K562 (cell line): ENCODE measurements around the gene HSPA8. TPM values are rescaled to one million over a fixed set of nuclear protein-coding genes. Genes with fewer than 3 reads are reported as not detected.
A peak's percentile ranks its signal among the peaks of the same experiment; 100 is the strongest.

Experiments
- ARID1B ChIP-seq: fragments of 450-650 bp; IDR thresholded peaks from 2 replicates; pipeline ENCODE4 v1.6.1; 2016; ENCODE audit warnings: antibody characterized with exemption, mild to moderate bottlenecking, inconsistent platforms
- BMI1 ChIP-seq: fragments of 150-350 bp; IDR thresholded peaks from 2 replicates; pipeline ENCODE4 v1.6.1; 2014; ENCODE audit warnings: low read length
- DMBX1 ChIP-seq: fragments of 250-450 bp; sonication (Bioruptor Pico); IDR thresholded peaks from 2 replicates; pipeline ENCODE4 v1.8.0; 2022; ENCODE audit warnings: inconsistent platforms, mild to moderate bottlenecking, moderate library complexity, borderline replicate concordance
- ETV1 ChIP-seq: fragments of 450-650 bp; conservative IDR thresholded peaks from 2 replicates; pipeline ENCODE4 v1.6.1; 2016; ENCODE audit warnings: missing genetic modification characterization, control low read depth, low read depth, missing compliant biosample characterization
- FOXK2 ChIP-seq, 2 experiments: fragments of 450-650 bp; IDR thresholded peaks in 1 of 2; conservative IDR thresholded peaks in 1 of 2; 2 replicates each; pipeline ENCODE4 v1.6.1; 2016; ENCODE audit warnings: low read depth in 2 of 2, mild to moderate bottlenecking in 1 of 2
- HDAC2 ChIP-seq: fragments of 450-650 bp; IDR thresholded peaks from 2 replicates; pipeline ENCODE4 v1.6.1; 2016; ENCODE audit warnings: mild to moderate bottlenecking
- MEF2A ChIP-seq: IDR thresholded peaks from 2 replicates; pipeline ENCODE4 v1.6.1; 2011; ENCODE audit warnings: low read depth, mild to moderate bottlenecking, low read length, moderate library complexity; ENCODE audit not compliant: control insufficient read depth
- NFATC3 ChIP-seq: fragments of 450-650 bp; IDR thresholded peaks from 2 replicates; pipeline ENCODE4 v1.6.1; 2017; ENCODE audit warnings: mild to moderate bottlenecking
- PCBP1 ChIP-seq: fragments of 200-400 bp; formaldehyde crosslinking; IDR thresholded peaks from 2 replicates; pipeline ENCODE4 v1.6.1; 2018; ENCODE audit warnings: mild to moderate bottlenecking, low read depth, low read length; ENCODE audit not compliant: poor library complexity, severe bottlenecking
- PTRF ChIP-seq: fragments of 450-650 bp; IDR thresholded peaks from 2 replicates; pipeline ENCODE4 v1.6.1; 2016; ENCODE audit warnings: mild to moderate bottlenecking, missing genetic modification characterization, missing compliant biosample characterization
- RCOR1 ChIP-seq, 2 experiments: IDR thresholded peaks; 2 replicates each; pipeline ENCODE4 v1.6.1; 2012; ENCODE audit warnings: low read depth in 2 of 2, low read length in 2 of 2, borderline replicate concordance in 1 of 2, improper control_type of control experiment in 1 of 2
- SNRNP70 ChIP-seq: fragments of 200-400 bp; formaldehyde crosslinking; optimal IDR thresholded peaks from 2 replicates; pipeline ENCODE3; 2017; ENCODE audit warnings: low read depth, low read length
- ZC3H8 ChIP-seq: fragments of 450-650 bp; IDR thresholded peaks from 2 replicates; pipeline ENCODE4 v1.6.1; 2017
- ZFP36 ChIP-seq: fragments of 150-350 bp; IDR thresholded peaks from 2 replicates; pipeline ENCODE4 v1.6.1; 2018; ENCODE audit warnings: low read length, low read depth; ENCODE audit not compliant: partially characterized antibody
- ZNF140 ChIP-seq: fragments of 250-450 bp; sonication (Bioruptor Pico); IDR thresholded peaks from 2 replicates; pipeline ENCODE4 v1.8.0; 2021; ENCODE audit warnings: moderate library complexity, mild to moderate bottlenecking, inconsistent platforms
- ZNF143 ChIP-seq: sonication (generic); formaldehyde crosslinking; IDR thresholded peaks from 2 replicates; pipeline ENCODE4 v1.9.0; 2022; ENCODE audit warnings: mild to moderate bottlenecking, missing genetic modification reagents
- ZNF431 ChIP-seq: sonication (generic); formaldehyde crosslinking; IDR thresholded peaks from 2 replicates; pipeline ENCODE4 v1.8.0; 2022; ENCODE audit warnings: mild to moderate bottlenecking, missing genetic modification reagents
- ZNF586 ChIP-seq: fragments of 450-650 bp; formaldehyde crosslinking; conservative IDR thresholded peaks from 2 replicates; pipeline ENCODE4 v1.4.0; 2020; ENCODE audit warnings: mild to moderate bottlenecking, moderate library complexity
- polyA plus RNA-seq, 8 experiments: library from polyadenylated mRNA; depleted of rRNA in 4 of 8; stranded (reverse) in 5 of 8; unstranded in 3 of 8; fragments of >200 nt; fragmentation: Nextera tagmentation in 2 of 8; fragmentation: Illumina TruSeq in 1 of 8; extraction: Ambion mirVana in 2 of 8; extraction: Trizol in 1 of 8; gene quantifications; 2 replicates each; pipeline versions ENCODE4 v1.2.1 to v1.2.3, GENCODE V29; 2011 to 2014; ENCODE audit warnings: inconsistent platforms in 1 of 8, missing spikeins in 1 of 8
- total RNA-seq, 7 experiments: library from RNA; depleted of rRNA in 6 of 7; stranded (reverse); fragments of >200 nt in 6 of 7; fragmentation: Illumina TruSeq in 2 of 7; extraction: Trizol in 2 of 7; gene quantifications; 2 replicates each; pipeline versions ENCODE4 v1.2.1 to v1.2.3, GENCODE V29; 2011 to 2021; ENCODE audit warnings: low replicate concordance in 1 of 7
- TF ChIP-seq, protein P1 (sequence below): IDR thresholded peaks from 2 replicates; pipeline ENCODE4 v1.6.1; 2016; ENCODE audit warnings: missing genetic modification characterization, missing compliant biosample characterization
- TF ChIP-seq, protein P2 (sequence below): sonication (generic); formaldehyde crosslinking; IDR thresholded peaks from 2 replicates; pipeline ENCODE4 v1.8.0; 2022; ENCODE audit warnings: mild to moderate bottlenecking, low read depth, missing genetic modification reagents
- TF ChIP-seq, protein P3 (sequence below): fragments of 450-650 bp; formaldehyde crosslinking; IDR thresholded peaks from 2 replicates; pipeline ENCODE4 v1.4.0; 2020; ENCODE audit warnings: mild to moderate bottlenecking, moderate library complexity
- TF ChIP-seq, protein P4 (sequence below): IDR thresholded peaks from 2 replicates; pipeline ENCODE4 v1.6.1; 2012; ENCODE audit warnings: low read depth, low read length, improper control_type of control experiment, borderline replicate concordance
- TF ChIP-seq, protein P5 (sequence below): IDR thresholded peaks from 3 replicates; pipeline ENCODE4 v1.6.1; 2011; ENCODE audit warnings: borderline replicate concordance, mild to moderate bottlenecking; ENCODE audit not compliant: insufficient read length, insufficient read depth

Gene HSPA8
- total and polyA plus RNA-seq, 9 of the 15 experiments (the other 6 are each of a cell fraction or from before 2014, with no cell fraction given) = 1,250 to 3,966 (median 2,773) TPM

DNA sequence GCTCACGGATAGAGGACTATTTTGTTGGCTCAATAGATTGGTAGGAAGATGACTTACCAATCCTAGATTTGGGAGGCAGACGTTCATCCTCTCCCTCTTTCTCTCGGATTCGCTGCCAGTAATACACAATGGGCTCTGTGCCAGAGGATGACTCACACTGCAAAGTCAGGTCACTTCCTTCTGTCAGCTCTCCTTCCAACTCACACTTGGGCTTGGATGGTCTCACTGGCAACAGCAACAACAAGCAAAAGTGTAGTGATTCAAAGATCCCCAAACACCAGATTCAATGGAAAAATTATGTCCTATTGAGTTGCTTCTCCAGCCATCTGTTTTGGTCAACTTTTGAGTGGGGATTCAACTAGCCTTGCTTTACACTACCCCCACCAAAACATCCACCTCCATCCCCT, 21.7 kb upstream of the HSPA8 start (continued):
- TF ChIP-seq SNRNP70 (no peak), ZNF431 (CRISPR knock-in tag) (no peak), ETV1 (tag) (0 out of 2 replicates have a peak, but pooled peaks have one; percentile 31), ZNF143 (CRISPR knock-in tag) (no peak), PCBP1 (no peak), NFATC3 (no peak), ZC3H8 (no peak), ZFP36 (peak; percentile 26), PTRF (tag) (no peak), MEF2A (no peak), ZNF586 (CRISPR knock-in tag) (no peak), ARID1B (peak; percentile 70), RCOR1 (IDR thresholded peaks at IDR 0.05; ENCODE audit: borderline replicate concordance in 1 of 2, low read depth in 2 of 2, low read length in 2 of 2) (peak in 1 of 2 experiments; percentile 65; a peak in 1 of 4 replicates), FOXK2 (conservative IDR thresholded peaks at IDR 0.05 in 1 of 2, IDR thresholded peaks at IDR 0.05 in 1 of 2; ENCODE audit: low read depth in 2 of 2) (peak; percentile 14 to 34; a peak in 1 of 4 replicates), ZNF140 (CRISPR knock-in tag) (no peak), DMBX1 (CRISPR knock-in tag) (no peak), BMI1 (no peak), HDAC2 (no peak)
- TF ChIP-seq, protein P1, sequence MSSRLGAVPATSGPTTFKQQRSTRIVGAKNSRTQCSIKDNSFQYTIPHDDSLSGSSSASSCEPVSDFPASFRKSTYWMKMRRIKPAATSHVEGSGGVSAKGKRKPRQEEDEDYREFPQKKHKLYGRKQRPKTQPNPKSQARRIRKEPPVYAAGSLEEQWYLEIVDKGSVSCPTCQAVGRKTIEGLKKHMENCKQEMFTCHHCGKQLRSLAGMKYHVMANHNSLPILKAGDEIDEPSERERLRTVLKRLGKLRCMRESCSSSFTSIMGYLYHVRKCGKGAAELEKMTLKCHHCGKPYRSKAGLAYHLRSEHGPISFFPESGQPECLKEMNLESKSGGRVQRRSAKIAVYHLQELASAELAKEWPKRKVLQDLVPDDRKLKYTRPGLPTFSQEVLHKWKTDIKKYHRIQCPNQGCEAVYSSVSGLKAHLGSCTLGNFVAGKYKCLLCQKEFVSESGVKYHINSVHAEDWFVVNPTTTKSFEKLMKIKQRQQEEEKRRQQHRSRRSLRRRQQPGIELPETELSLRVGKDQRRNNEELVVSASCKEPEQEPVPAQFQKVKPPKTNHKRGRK (tag) = no peak
- TF ChIP-seq, protein P2, sequence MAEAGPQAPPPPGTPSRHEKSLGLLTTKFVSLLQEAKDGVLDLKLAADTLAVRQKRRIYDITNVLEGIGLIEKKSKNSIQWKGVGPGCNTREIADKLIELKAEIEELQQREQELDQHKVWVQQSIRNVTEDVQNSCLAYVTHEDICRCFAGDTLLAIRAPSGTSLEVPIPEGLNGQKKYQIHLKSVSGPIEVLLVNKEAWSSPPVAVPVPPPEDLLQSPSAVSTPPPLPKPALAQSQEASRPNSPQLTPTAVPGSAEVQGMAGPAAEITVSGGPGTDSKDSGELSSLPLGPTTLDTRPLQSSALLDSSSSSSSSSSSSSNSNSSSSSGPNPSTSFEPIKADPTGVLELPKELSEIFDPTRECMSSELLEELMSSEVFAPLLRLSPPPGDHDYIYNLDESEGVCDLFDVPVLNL (CRISPR knock-in tag) = no peak
- TF ChIP-seq, protein P3, sequence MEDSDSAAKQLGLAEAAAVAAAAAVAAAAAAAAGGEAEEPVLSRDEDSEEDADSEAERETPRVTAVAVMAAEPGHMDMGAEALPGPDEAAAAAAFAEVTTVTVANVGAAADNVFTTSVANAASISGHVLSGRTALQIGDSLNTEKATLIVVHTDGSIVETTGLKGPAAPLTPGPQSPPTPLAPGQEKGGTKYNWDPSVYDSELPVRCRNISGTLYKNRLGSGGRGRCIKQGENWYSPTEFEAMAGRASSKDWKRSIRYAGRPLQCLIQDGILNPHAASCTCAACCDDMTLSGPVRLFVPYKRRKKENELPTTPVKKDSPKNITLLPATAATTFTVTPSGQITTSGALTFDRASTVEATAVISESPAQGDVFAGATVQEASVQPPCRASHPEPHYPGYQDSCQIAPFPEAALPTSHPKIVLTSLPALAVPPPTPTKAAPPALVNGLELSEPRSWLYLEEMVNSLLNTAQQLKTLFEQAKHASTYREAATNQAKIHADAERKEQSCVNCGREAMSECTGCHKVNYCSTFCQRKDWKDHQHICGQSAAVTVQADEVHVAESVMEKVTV (CRISPR knock-in tag) = no peak
- TF ChIP-seq, protein P4, sequence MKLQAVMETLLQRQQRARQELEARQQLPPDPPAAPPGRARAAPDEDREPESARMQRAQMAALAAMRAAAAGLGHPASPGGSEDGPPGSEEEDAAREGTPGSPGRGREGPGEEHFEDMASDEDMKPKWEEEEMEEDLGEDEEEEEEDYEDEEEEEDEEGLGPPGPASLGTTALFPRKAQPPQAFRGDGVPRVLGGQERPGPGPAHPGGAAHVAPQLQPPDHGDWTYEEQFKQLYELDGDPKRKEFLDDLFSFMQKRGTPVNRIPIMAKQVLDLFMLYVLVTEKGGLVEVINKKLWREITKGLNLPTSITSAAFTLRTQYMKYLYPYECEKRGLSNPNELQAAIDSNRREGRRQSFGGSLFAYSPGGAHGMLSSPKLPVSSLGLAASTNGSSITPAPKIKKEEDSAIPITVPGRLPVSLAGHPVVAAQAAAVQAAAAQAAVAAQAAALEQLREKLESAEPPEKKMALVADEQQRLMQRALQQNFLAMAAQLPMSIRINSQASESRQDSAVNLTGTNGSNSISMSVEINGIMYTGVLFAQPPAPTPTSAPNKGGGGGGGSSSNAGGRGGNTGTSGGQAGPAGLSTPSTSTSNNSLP = no peak
- TF ChIP-seq, protein P5, sequence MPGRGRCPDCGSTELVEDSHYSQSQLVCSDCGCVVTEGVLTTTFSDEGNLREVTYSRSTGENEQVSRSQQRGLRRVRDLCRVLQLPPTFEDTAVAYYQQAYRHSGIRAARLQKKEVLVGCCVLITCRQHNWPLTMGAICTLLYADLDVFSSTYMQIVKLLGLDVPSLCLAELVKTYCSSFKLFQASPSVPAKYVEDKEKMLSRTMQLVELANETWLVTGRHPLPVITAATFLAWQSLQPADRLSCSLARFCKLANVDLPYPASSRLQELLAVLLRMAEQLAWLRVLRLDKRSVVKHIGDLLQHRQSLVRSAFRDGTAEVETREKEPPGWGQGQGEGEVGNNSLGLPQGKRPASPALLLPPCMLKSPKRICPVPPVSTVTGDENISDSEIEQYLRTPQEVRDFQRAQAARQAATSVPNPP = no peak
